A549 (cell line): ENCODE results near the gene GNAO1. TPM values are rescaled to one million over a fixed set of nuclear protein-coding genes. Genes with fewer than 3 reads are reported as not detected.

ENCODE experiments used
- ATAC-seq, 2 experiments: fragments of 200-7000 bp in 1 of 2; fragments of >200 bp in 1 of 2; cut with Nextera tagmentation in 1 of 2; cut with Tn5 transposase in 1 of 2; 3 replicates each; pipeline versions ENCODE4 v1.8.0 to v1.9.1; 2018 to 2020; ENCODE audit warnings: mild to moderate bottlenecking in 1 of 2, moderate library complexity in 1 of 2
- CTCF ChIA-PET: fragments of 300-600 bp; sonication (Branson Sonifier 250); formaldehyde crosslinking; extraction: SDS; loops from one replicate; lab custom pipeline; 2021; ENCODE audit warnings: antibody characterized with exemption, inconsistent platforms; lab: Yijun Ruan, JAX
- POLR2A ChIA-PET: fragments of 350-600 bp; formaldehyde crosslinking; extraction: SDS; loops from one replicate; lab custom pipeline; 2021; ENCODE audit warnings: antibody characterized with exemption, inconsistent platforms; lab: Yijun Ruan, JAX
- DNase-seq, 2 experiments: peaks; one replicate each; pipeline versions ENCODE4 v3.0.0 to v3.0.0-alpha.2; 2011 to 2016; ENCODE audit warnings: low read depth in 1 of 2, low spot score in 1 of 2
- FAIRE-seq: peaks from 2 replicates; lab custom pipeline; 2011; peaks lifted over from hg19 to GRCh38; lab: Jason Lieb, UNC
- H3K27ac ChIP-seq, 2 experiments: fragments of >200 bp; sonication (Bioruptor Twin); formaldehyde crosslinking; 3 replicates each; pipeline ENCODE4 v1.5.1; 2016 to 2017
- H3K4me1 ChIP-seq: fragments of >200 bp; sonication (Bioruptor Twin); formaldehyde crosslinking; 3 replicates; pipeline ENCODE4 v1.6.1; 2016
- H3K4me2 ChIP-seq: fragments of >200 bp; sonication (Bioruptor Twin); formaldehyde crosslinking; 3 replicates; pipeline ENCODE4 v1.6.1; 2016
- H3K4me3 ChIP-seq: fragments of >200 bp; sonication (Bioruptor Twin); formaldehyde crosslinking; 3 replicates; pipeline ENCODE4 v1.5.1; 2016
- H3K9me3 ChIP-seq: fragments of >200 bp; sonication (Bioruptor Twin); formaldehyde crosslinking; 3 replicates; pipeline ENCODE4 v1.6.1; 2016
- BHLHE40 ChIP-seq: IDR thresholded peaks from 2 replicates; pipeline ENCODE4 v1.6.1; 2012; ENCODE audit warnings: low read depth, low read length, inconsistent platforms
- CBX8 ChIP-seq: fragments of 200-600 bp; sonication (generic); IDR thresholded peaks from 2 replicates; pipeline ENCODE4 v1.6.1; 2016
- CEBPB ChIP-seq, 2 experiments: fragments of >200 bp in 1 of 2; sonication (Bioruptor Twin) in 1 of 2; formaldehyde crosslinking in 1 of 2; IDR thresholded peaks; 2 replicates each; pipeline ENCODE4 v1.6.1; 2012 to 2016
- CHD2 ChIP-seq: fragments of 150-350 bp; IDR thresholded peaks from 2 replicates; pipeline ENCODE4 v1.6.1; 2014; ENCODE audit warnings: low read length; ENCODE audit not compliant: partially characterized antibody
- EHF ChIP-seq: fragments of 250-450 bp; sonication (Bioruptor Pico); IDR thresholded peaks from 2 replicates; pipeline ENCODE4 v1.5.0; 2020; ENCODE audit warnings: mild to moderate bottlenecking
- EP300 ChIP-seq, 2 experiments: fragments of >200 bp; sonication (Bioruptor Twin); formaldehyde crosslinking; IDR thresholded peaks; 2 replicates in 1 of 2; 3 replicates in 1 of 2; pipeline ENCODE4 v1.6.1; 2016 to 2017
- ESRRA ChIP-seq: fragments of 150-350 bp; IDR thresholded peaks from 2 replicates; pipeline ENCODE4 v1.6.1; 2014; ENCODE audit warnings: mild to moderate bottlenecking, low read length, borderline replicate concordance
- FOXS1 ChIP-seq: fragments of 250-450 bp; sonication (Bioruptor Pico); IDR thresholded peaks from 2 replicates; pipeline ENCODE4 v1.5.0; 2020; ENCODE audit warnings: mild to moderate bottlenecking, moderate library complexity
- GATA3 ChIP-seq: IDR thresholded peaks from 2 replicates; pipeline ENCODE4 v1.6.1; 2012; ENCODE audit warnings: borderline replicate concordance
- HDAC2 ChIP-seq: fragments of 200-600 bp; sonication (generic); IDR thresholded peaks from 2 replicates; pipeline ENCODE4 v1.6.1; 2016
- HEYL ChIP-seq: fragments of 250-450 bp; sonication (Bioruptor Pico); IDR thresholded peaks from 2 replicates; pipeline ENCODE4 v1.8.0; 2021; ENCODE audit warnings: mild to moderate bottlenecking, moderate library complexity
- HOXA7 ChIP-seq: fragments of 250-450 bp; sonication (Bioruptor Pico); IDR thresholded peaks from 2 replicates; pipeline ENCODE4 v1.5.0; 2020; ENCODE audit warnings: mild to moderate bottlenecking, moderate library complexity
- JUN ChIP-seq, 2 experiments: fragments of >200 bp; sonication (Bioruptor Twin); formaldehyde crosslinking; IDR thresholded peaks; 2 replicates in 1 of 2; 3 replicates in 1 of 2; pipeline ENCODE4 v1.6.1; 2016 to 2017
- JUNB ChIP-seq: fragments of >200 bp; sonication (Bioruptor Twin); formaldehyde crosslinking; IDR thresholded peaks from 2 replicates; pipeline ENCODE4 v1.6.1; 2016
- KDM1A ChIP-seq: fragments of 200-600 bp; sonication (generic); IDR thresholded peaks from 2 replicates; pipeline ENCODE4 v1.6.1; 2016; ENCODE audit warnings: low read depth, mild to moderate bottlenecking
- MAZ ChIP-seq: fragments of 150-350 bp; IDR thresholded peaks from 2 replicates; pipeline ENCODE4 v1.6.1; 2014; ENCODE audit warnings: antibody characterized with exemption, low read depth, low read length, borderline replicate concordance
- NPAS2 ChIP-seq: fragments of 250-450 bp; sonication (Bioruptor Pico); IDR thresholded peaks from 2 replicates; pipeline ENCODE4 v1.8.0; 2022; ENCODE audit warnings: mild to moderate bottlenecking, moderate library complexity, borderline replicate concordance
- NR3C1 ChIP-seq: fragments of >200 bp; sonication (Bioruptor Twin); formaldehyde crosslinking; IDR thresholded peaks from 3 replicates; pipeline ENCODE4 v1.6.1; 2017
- POLR2A ChIP-seq: IDR thresholded peaks from 2 replicates; pipeline ENCODE4 v1.6.1; 2012; ENCODE audit warnings: mild to moderate bottlenecking, low read length
- RARB ChIP-seq: fragments of 250-450 bp; sonication (Bioruptor Pico); IDR thresholded peaks from 2 replicates; pipeline ENCODE4 v1.8.0; 2021; ENCODE audit warnings: mild to moderate bottlenecking, moderate library complexity
- RCOR1 ChIP-seq: fragments of 150-350 bp; IDR thresholded peaks from 2 replicates; pipeline ENCODE4 v1.6.1; 2014; ENCODE audit warnings: antibody characterized with exemption, low read length, low read depth
- SMC3 ChIP-seq: fragments of >200 bp; sonication (Bioruptor Twin); formaldehyde crosslinking; IDR thresholded peaks from 3 replicates; pipeline ENCODE4 v1.6.1; 2018; ENCODE audit warnings: inconsistent platforms
- TFCP2L1 ChIP-seq: fragments of 250-450 bp; sonication (Bioruptor Pico); IDR thresholded peaks from 2 replicates; pipeline ENCODE4 v1.5.0; 2021; ENCODE audit warnings: mild to moderate bottlenecking
- ZNF302 ChIP-seq: fragments of 250-450 bp; sonication (Bioruptor Pico); IDR thresholded peaks from 2 replicates; pipeline ENCODE4 v1.9.0; 2021; ENCODE audit warnings: inconsistent platforms, mild to moderate bottlenecking, moderate library complexity
- ZSCAN20 ChIP-seq: fragments of 250-450 bp; sonication (Bioruptor Pico); IDR thresholded peaks from 2 replicates; pipeline ENCODE4 v1.8.0; 2022; ENCODE audit warnings: mild to moderate bottlenecking, moderate library complexity
- WGBS: methylation state at CpG from one replicate; pipeline ENCODE4 v1.1.6; 2017; ENCODE audit errors: missing lambda C conversion rate; 5-methylcytosine and 5-hydroxymethylcytosine counted together
- polyA plus RNA-seq, 4 experiments: library from polyadenylated mRNA; depleted of rRNA in 3 of 4; stranded (reverse); fragments of >200 nt; fragmentation: RNase III in 1 of 4; extraction: RNeasy Plus Mini Kit Qiagen cat#74134 plus additional on column Dnase treatment in 1 of 4; gene quantifications; 2 replicates in 3 of 4; 3 replicates in 1 of 4; pipeline ENCODE4 v1.2.3, GENCODE V29; 2011 to 2017
- TF ChIP-seq, protein P1 (sequence below): IDR thresholded peaks from 2 replicates; pipeline ENCODE4 v1.6.1; 2012
- TF ChIP-seq, protein P2 (sequence below): fragments of 150-350 bp; IDR thresholded peaks from 2 replicates; pipeline ENCODE4 v1.6.1; 2014; ENCODE audit warnings: low read depth, mild to moderate bottlenecking, low read length
- TF ChIP-seq, protein P3 (sequence below): fragments of >200 bp; sonication (Bioruptor Twin); formaldehyde crosslinking; IDR thresholded peaks from 3 replicates; pipeline ENCODE4 v1.5.1; 2016
- TF ChIP-seq, protein P4 (sequence below): IDR thresholded peaks from 2 replicates; pipeline ENCODE4 v1.6.1; 2012; ENCODE audit warnings: low read depth, borderline replicate concordance

The GNAO1 gene
- polyA plus RNA-seq, 2 of the 4 experiments (the other 2 are of a cell fraction) = 0.22 to 0.23 TPM

DNA sequence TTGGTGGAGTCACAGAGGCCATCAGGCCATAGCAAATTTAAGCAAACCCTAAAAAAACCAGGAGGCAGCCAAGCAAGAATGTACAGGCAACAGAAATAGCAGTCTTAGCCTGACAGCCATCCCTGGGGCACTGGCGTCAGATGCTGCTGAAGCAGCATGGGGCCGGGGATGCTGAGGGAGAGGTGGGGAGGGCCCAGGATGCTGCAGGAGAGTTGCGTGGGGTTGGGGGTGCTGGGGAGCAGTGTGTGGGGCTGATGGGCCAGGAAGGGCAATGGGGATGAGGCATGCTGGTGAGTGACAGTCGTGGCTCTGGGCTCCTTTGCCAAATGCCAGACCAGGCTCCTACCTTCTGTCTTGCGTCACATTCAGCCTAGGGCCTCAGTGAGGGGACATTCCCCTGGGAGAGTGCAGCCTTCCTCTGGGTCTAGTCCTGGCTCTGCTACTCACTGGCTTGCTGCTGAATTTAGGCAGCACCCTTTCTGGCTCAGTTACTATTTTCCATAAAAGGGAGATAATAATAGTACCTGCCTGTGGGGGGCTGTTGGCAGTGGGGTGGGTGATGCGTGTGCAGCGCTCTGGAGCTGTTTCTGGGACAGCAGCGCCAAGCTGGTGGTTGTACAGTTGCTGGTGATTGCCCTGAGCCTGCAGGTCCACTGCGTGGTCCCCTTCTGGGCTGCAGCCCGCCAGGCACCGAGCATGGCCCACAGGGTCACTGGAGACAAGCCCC, 146.0 kb downstream of the GNAO1 start (continued):
- TF ChIP-seq NR3C1 (no peak), MAZ (no peak), RCOR1 (no peak)
- TF ChIP-seq, protein P1, sequence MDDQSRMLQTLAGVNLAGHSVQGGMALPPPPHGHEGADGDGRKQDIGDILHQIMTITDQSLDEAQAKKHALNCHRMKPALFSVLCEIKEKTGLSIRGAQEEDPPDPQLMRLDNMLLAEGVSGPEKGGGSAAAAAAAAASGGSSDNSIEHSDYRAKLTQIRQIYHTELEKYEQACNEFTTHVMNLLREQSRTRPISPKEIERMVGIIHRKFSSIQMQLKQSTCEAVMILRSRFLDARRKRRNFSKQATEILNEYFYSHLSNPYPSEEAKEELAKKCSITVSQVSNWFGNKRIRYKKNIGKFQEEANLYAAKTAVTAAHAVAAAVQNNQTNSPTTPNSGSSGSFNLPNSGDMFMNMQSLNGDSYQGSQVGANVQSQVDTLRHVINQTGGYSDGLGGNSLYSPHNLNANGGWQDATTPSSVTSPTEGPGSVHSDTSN = no peak

DNA sequence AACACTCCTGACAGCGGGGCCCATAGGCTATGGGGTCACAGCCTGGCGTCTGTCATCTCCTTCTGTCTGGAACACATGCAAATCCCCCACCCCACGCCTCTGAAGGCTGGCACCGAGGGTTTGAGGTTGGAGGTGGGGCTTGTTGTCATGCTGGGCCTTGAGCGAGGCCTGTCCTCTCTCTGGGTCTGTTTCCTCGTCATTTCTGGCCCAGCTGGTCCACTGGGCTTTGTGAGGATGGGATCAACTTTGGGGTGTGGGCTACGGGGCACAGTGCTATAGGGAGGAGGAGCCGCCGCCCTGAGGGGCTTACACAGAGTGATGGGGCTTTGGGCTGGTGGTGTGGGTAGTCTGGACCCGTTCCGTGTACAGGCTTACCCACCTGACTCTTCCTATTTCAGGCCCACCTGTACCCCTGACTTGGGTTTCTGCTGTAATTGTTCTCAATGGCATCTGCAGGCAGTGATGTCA, 146.6 kb downstream of the GNAO1 start:
- CTCF ChIA-PET = interaction anchor here (0.9 to 3.5 kb wide), 3 partner anchors 11 to 18 kb away, joined by 3 to 20 read pairs (median 9); no protein-coding TSS in a partner anchor
- POLR2A ChIA-PET = no interaction called here
- DNase-seq (no peak), FAIRE-seq (no peak), ATAC-seq (no peak)
- Histone ChIP-seq H3K4me2 (no peak overlapping the region), H3K27ac (no peak overlapping the region), H3K4me1 (peaks cover 2% of the 10 kb centered on the region; the same call in 2 of the 3 replicates), H3K4me3 (no peak overlapping the region), H3K9me3 (no peaks in the 10 kb centered on the region)
- 78% methylated on average over 8 of the region's 11 CpGs for WGBS
- TF ChIP-seq, protein P2, sequence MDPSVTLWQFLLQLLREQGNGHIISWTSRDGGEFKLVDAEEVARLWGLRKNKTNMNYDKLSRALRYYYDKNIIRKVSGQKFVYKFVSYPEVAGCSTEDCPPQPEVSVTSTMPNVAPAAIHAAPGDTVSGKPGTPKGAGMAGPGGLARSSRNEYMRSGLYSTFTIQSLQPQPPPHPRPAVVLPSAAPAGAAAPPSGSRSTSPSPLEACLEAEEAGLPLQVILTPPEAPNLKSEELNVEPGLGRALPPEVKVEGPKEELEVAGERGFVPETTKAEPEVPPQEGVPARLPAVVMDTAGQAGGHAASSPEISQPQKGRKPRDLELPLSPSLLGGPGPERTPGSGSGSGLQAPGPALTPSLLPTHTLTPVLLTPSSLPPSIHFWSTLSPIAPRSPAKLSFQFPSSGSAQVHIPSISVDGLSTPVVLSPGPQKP = no peak
- TF ChIP-seq GATA3 (no peak), HOXA7 (no peak), EHF (CRISPR knock-in tag) (no peak), POLR2A (no peak), CEBPB (IDR thresholded peaks at IDR 0.05) (no peak), RARB (CRISPR knock-in tag) (no peak), ZNF302 (CRISPR knock-in tag) (no peak), CBX8 (no peak), JUNB (no peak), CHD2 (no peak), FOXS1 (CRISPR knock-in tag) (no peak), HDAC2 (no peak), BHLHE40 (no peak), NPAS2 (no peak), SMC3 (no peak), HEYL (CRISPR knock-in tag) (no peak)

DNA sequence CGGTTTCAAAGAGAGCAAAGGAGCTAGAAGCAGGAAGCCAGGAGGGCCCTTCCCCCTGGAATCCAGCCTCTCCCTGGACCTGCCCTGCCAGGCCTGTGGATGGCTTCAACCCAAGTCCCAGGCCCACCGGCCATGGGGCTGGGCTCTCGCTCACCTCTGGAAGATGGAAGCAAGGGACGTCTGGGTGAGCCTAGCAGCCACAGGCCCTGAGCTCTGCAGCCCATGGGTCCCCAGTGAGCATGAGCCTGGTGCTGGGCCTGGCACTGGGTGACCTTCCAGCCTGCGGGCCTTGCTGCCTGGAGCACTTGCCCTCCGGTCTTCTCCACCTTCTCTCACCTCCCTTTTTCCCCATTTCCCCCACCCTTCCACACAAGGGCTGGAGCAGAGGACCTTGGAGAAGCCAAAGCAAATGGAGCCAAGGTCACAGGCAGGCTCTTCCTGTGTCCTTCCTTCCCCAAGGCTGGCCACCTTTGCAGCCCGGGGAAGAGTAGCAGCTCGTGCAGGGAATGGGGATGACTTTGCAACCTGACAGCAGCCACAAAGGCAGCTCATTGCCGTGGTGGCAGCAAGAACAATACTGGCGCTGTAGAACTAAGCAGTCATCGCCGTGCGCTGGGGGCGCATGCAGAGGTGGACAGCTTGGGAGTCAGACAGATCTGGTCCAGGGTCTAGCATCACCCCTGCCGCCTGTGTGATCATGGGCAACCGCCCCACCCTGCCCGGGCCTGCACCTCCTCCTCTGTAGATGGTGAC, 147.5 kb downstream of the GNAO1 start:
- no peaks in the 10 kb centered on the region for H3K9me3 ChIP-seq
- peaks cover 1% of the 10 kb centered on the region; the same call in 1 of the 3 replicates for H3K4me1 ChIP-seq
- FAIRE-seq = no peak
- ATAC-seq = no peak
- no peak overlapping the region for H3K27ac ChIP-seq
- no peak overlapping the region for H3K4me3 ChIP-seq
- 62% methylated on average over 10 of the region's 17 CpGs for WGBS
- POLR2A ChIA-PET = no interaction called here
- no peak for DNase-seq
- CTCF ChIA-PET = interaction anchor here (0.9 to 3.5 kb wide), 5 partner anchors 10 to 363 kb away, joined by 3 to 20 read pairs (median 4); no protein-coding TSS in a partner anchor
- no peak overlapping the region for H3K4me2 ChIP-seq
- TF ChIP-seq TFCP2L1 (CRISPR knock-in tag) (no peak), EP300 (IDR thresholded peaks at IDR 0.05) (no peak), ZSCAN20 (CRISPR knock-in tag) (no peak), FOXS1 (CRISPR knock-in tag) (no peak), ZNF302 (CRISPR knock-in tag) (no peak), NR3C1 (no peak), JUN (IDR thresholded peaks at IDR 0.05) (no peak), KDM1A (no peak), ESRRA (no peak)
- TF ChIP-seq, protein P1 = no peak
- TF ChIP-seq, protein P3, sequence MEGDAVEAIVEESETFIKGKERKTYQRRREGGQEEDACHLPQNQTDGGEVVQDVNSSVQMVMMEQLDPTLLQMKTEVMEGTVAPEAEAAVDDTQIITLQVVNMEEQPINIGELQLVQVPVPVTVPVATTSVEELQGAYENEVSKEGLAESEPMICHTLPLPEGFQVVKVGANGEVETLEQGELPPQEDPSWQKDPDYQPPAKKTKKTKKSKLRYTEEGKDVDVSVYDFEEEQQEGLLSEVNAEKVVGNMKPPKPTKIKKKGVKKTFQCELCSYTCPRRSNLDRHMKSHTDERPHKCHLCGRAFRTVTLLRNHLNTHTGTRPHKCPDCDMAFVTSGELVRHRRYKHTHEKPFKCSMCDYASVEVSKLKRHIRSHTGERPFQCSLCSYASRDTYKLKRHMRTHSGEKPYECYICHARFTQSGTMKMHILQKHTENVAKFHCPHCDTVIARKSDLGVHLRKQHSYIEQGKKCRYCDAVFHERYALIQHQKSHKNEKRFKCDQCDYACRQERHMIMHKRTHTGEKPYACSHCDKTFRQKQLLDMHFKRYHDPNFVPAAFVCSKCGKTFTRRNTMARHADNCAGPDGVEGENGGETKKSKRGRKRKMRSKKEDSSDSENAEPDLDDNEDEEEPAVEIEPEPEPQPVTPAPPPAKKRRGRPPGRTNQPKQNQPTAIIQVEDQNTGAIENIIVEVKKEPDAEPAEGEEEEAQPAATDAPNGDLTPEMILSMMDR = no peak
- TF ChIP-seq, protein P2 = no peak
- TF ChIP-seq, protein P4, sequence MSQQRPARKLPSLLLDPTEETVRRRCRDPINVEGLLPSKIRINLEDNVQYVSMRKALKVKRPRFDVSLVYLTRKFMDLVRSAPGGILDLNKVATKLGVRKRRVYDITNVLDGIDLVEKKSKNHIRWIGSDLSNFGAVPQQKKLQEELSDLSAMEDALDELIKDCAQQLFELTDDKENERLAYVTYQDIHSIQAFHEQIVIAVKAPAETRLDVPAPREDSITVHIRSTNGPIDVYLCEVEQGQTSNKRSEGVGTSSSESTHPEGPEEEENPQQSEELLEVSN = no peak
